Measurements from ENCODE around the gene SLC27A5. TPM values are rescaled to one million over a fixed set of nuclear protein-coding genes. Genes with fewer than 3 reads are reported as not detected.

SLC27A5 gene
- total and polyA plus RNA-seq, 2 of the 4 experiments (the other 2 are of a cell fraction) = 7.7 to 11.2 TPM

DNA sequence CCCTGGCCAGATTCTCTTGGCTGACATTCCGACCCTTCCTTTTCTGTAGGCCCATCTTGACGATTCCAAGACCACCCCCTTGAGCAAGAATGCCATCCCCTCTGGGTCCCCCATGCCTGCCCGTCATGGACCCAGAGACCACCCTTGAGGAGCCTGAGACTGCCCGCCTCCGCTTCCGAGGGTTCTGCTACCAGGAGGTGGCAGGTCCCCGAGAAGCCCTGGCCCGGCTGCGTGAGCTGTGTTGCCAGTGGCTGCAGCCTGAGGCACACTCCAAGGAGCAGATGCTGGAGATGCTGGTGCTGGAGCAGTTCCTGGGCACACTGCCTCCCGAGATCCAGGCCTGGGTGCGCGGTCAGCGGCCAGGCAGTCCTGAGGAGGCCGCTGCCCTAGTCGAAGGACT, 34.7 kb downstream of the SLC27A5 start:
- peak overlapping the region; percentile 90 for H3K4ac ChIP-seq (ENCODE audit: low read depth, low read length)
- no peak overlapping the region; the same call in 1 of the 2 replicates for H3K4me2 ChIP-seq (ENCODE audit: low read depth, low read length)
- peaks cover 17% of the 10 kb centered on the region; the same call in 1 of the 2 replicates for H4K20me1 ChIP-seq (ENCODE audit: insufficient read depth, low read length)
- H3K23ac ChIP-seq (ENCODE audit: low read depth, low read length) = peak overlapping the region; percentile 85
- no peak overlapping the region for H2BK20ac ChIP-seq (ENCODE audit: low read depth, low read length)
- 75% methylated on average over 5 of the region's 15 CpGs; no CpG with 5 or more reads in 1 of the 2 experiments for WGBS, 2 experiments (ENCODE audit: extremely low coverage in 2 of 2, insufficient read length in 1 of 2)
- H3K27me3 ChIP-seq (ENCODE audit: control insufficient read depth, insufficient read depth, low read length) = no peaks in the 10 kb centered on the region
- peaks cover 6 to 42% of the 10 kb centered on the region in 2 experiments; a peak in 3 of 4 replicates for H3K79me1 ChIP-seq (ENCODE audit: low read depth in 1 of 2, low read length in 2 of 2)
- H4K91ac ChIP-seq (ENCODE audit: insufficient read depth, low read depth, low read length) = peak overlapping the region; percentile 91
- no peak overlapping the region for H3K18ac ChIP-seq (ENCODE audit: low read depth, low read length)
- peak overlapping the region; percentile 92 for H2AK9ac ChIP-seq (replicated peaks; ENCODE audit: low read depth, low read length, poor library complexity)
- ChIA-PET CTCF (no interaction called here), POLR2A (ENCODE audit: unreplicated experiment) (no interaction called here)
- peaks cover 19% of the 10 kb centered on the region for H3K4me1 ChIP-seq (ENCODE audit: control insufficient read depth, insufficient read depth, low read length)
- no peak for DNase-seq
- 0 out of 3 replicates have a peak overlapping the region, but pooled peaks have one; percentile 67 for H2BK15ac ChIP-seq (ENCODE audit: low read depth, low read length)
- dilution Hi-C loops (cut with HindIII; ENCODE audit: low sequenced_read_pairs, unreplicated experiment) (no loop called here), in situ Hi-C loops (cut with MboI; ENCODE audit: low sequenced_read_pairs) (no loop called here), intact Hi-C loops (cut with micrococcal nuclease) (no loop called here)
- no peaks in the 10 kb centered on the region for H3K9me3 ChIP-seq (ENCODE audit: control insufficient read depth, insufficient read depth, low read length)
- peaks cover 22% of the 10 kb centered on the region for H3K36me3 ChIP-seq (ENCODE audit: control insufficient read depth, insufficient read depth, low read length)
- peak overlapping the region; percentile 95 to 97 for H4K8ac ChIP-seq (ENCODE audit: low read depth in 2 of 2, low read length in 2 of 2)
- H3K27ac ChIP-seq (ENCODE audit: insufficient read depth, low read length) = peak overlapping the region; percentile 88
- no peak overlapping the region for H2BK5ac ChIP-seq (ENCODE audit: low read depth, low read length, poor library complexity, severe bottlenecking)
- H3K14ac ChIP-seq (replicated peaks; ENCODE audit: low read depth, low read length) = peak overlapping the region; percentile 60; the same call in 1 of the 2 replicates
- no peak overlapping the region for H3K4me3 ChIP-seq (ENCODE audit: insufficient read depth, low read depth, low read length)
- peaks cover 35% of the 10 kb centered on the region for H3K9me1 ChIP-seq (ENCODE audit: insufficient read depth, low read length)
- peak overlapping the region; percentile 41; the same call in 1 of the 2 replicates for H3K56ac ChIP-seq (ENCODE audit: extremely low read depth, insufficient read depth, low read length)
- H2BK120ac ChIP-seq (ENCODE audit: low read depth, low read length) = no peak overlapping the region
- peak overlapping the region; percentile 87; the same call in 1 of the 2 replicates for H3K9ac ChIP-seq (ENCODE audit: low read depth, low read length)
- no TSS peak for BruUV-seq (replicated peaks)
- ATAC-seq (ENCODE audit: low read depth) = no peak
- peak overlapping the region; percentile 99 for H2AFZ ChIP-seq (replicated peaks; ENCODE audit: low read length, poor library complexity)
- peak overlapping the region; percentile 85; the same call in 1 of the 2 replicates for H4K5ac ChIP-seq (ENCODE audit: low read depth, low read length)
- TF ChIP-seq POLR2A (IDR thresholded peaks at IDR 0.05; ENCODE audit: low read depth, low read length) = no peak
- no peak for TF ChIP-seq MAZ (IDR thresholded peaks at IDR 0.05; ENCODE audit: borderline replicate concordance, low read depth, low read length)
- TF ChIP-seq MXI1 (IDR thresholded peaks at IDR 0.05; ENCODE audit: borderline replicate concordance, low read depth, low read length) = no peak
- TF ChIP-seq, protein P1, sequence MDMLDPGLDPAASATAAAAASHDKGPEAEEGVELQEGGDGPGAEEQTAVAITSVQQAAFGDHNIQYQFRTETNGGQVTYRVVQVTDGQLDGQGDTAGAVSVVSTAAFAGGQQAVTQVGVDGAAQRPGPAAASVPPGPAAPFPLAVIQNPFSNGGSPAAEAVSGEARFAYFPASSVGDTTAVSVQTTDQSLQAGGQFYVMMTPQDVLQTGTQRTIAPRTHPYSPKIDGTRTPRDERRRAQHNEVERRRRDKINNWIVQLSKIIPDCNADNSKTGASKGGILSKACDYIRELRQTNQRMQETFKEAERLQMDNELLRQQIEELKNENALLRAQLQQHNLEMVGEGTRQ (IDR thresholded peaks at IDR 0.05; ENCODE audit: low read depth, low read length) = no peak
- no peak for TF ChIP-seq MAFK (IDR thresholded peaks at IDR 0.05; ENCODE audit: low read depth, low read length)
- TF ChIP-seq, protein P2, sequence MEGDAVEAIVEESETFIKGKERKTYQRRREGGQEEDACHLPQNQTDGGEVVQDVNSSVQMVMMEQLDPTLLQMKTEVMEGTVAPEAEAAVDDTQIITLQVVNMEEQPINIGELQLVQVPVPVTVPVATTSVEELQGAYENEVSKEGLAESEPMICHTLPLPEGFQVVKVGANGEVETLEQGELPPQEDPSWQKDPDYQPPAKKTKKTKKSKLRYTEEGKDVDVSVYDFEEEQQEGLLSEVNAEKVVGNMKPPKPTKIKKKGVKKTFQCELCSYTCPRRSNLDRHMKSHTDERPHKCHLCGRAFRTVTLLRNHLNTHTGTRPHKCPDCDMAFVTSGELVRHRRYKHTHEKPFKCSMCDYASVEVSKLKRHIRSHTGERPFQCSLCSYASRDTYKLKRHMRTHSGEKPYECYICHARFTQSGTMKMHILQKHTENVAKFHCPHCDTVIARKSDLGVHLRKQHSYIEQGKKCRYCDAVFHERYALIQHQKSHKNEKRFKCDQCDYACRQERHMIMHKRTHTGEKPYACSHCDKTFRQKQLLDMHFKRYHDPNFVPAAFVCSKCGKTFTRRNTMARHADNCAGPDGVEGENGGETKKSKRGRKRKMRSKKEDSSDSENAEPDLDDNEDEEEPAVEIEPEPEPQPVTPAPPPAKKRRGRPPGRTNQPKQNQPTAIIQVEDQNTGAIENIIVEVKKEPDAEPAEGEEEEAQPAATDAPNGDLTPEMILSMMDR (conservative IDR thresholded peaks at IDR 0.05; ENCODE audit: low read depth, low read length) = no peak
- TF ChIP-seq FOS (IDR thresholded peaks at IDR 0.05; ENCODE audit: low read depth, low read length) = no peak
- no peak for TF ChIP-seq CEBPB (IDR thresholded peaks at IDR 0.05; ENCODE audit: low read depth, low read length)
- TF ChIP-seq RCOR1 (IDR thresholded peaks at IDR 0.05; ENCODE audit: insufficient replicate concordance, low read length) = no peak
- no peak for TF ChIP-seq CHD1 (IDR thresholded peaks at IDR 0.05; ENCODE audit: low read depth, low read length)
- no peak for TF ChIP-seq BHLHE40 (IDR thresholded peaks at IDR 0.05; ENCODE audit: low read depth, low read length)
- TF ChIP-seq, protein P3, sequence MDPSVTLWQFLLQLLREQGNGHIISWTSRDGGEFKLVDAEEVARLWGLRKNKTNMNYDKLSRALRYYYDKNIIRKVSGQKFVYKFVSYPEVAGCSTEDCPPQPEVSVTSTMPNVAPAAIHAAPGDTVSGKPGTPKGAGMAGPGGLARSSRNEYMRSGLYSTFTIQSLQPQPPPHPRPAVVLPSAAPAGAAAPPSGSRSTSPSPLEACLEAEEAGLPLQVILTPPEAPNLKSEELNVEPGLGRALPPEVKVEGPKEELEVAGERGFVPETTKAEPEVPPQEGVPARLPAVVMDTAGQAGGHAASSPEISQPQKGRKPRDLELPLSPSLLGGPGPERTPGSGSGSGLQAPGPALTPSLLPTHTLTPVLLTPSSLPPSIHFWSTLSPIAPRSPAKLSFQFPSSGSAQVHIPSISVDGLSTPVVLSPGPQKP (IDR thresholded peaks at IDR 0.05; ENCODE audit: borderline replicate concordance, low read depth, low read length) = no peak
- TF ChIP-seq RFX5 (IDR thresholded peaks at IDR 0.05; ENCODE audit: low read depth, low read length) = no peak
- TF ChIP-seq NFE2L2 (IDR thresholded peaks at IDR 0.05; ENCODE audit: low read depth, low read length) = no peak
- TF ChIP-seq SMC3 (IDR thresholded peaks at IDR 0.05; ENCODE audit: low read depth, low read length) = no peak
- no peak for TF ChIP-seq RAD21 (IDR thresholded peaks at IDR 0.05; ENCODE audit: low read length)
- H2AK5ac ChIP-seq (ENCODE audit: low read depth, low read length) = peak overlapping the region; percentile 80
